NCI-H774 (cell line): ENCODE data around the gene PAX8.

Experiments used
- DNase-seq: peaks from one replicate; lab custom pipeline; 2025; lab: John Stamatoyannopoulos, UW

The PAX8 gene

DNA sequence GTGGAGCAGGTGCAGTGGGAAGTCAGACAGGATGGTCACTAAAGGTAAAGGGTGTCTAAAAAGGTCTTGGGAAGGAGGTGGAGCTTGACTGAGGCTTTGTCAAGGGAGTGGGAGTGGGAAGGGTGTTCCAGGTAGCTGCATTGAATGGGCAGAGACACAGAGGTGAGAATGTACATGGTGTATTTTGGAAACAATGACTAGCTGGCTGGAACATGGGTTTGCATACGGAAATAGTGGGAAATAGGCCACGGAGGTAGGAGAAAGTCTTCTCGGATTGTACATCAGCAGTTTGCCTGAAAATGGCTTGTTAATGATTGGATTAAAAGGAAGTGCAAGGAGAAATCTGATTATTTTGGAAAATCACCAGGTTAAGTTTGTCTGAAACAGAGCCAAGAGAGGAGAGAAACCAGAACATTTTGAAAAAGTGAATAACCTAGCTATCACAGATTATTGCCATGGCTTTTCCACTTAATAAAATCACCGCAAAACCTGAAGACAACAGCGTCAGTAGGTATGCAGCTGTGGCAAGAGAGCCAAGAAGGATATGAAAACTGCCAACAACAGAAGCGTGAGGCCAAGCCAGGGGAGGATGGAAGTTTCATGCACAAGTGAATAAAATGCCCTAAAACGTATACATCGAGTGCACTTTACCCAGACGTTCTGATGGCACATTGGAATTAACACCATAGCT is 13.9 kb downstream of the PAX8 start:
- no peak for DNase-seq

DNA sequence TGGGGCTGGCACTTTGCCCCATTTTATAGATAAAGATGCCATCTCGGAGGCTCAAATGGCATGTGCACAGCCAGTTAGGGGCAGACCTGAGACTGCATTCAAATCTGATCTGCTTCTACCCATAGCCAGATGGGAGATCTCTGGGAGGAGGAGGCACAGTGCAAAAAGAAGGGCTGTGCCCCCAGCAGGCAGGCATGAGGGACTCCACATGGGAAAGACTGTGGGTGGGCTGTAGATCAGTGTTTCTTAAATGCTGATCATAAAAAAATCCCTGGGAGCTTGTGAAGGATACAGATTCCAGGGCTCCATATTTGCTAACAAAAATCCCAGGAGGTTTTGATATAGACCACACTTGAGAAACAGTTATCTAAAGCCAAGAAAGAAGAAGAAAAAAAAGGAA is 15.2 kb downstream of the PAX8 start:
- no peak for DNase-seq

DNA sequence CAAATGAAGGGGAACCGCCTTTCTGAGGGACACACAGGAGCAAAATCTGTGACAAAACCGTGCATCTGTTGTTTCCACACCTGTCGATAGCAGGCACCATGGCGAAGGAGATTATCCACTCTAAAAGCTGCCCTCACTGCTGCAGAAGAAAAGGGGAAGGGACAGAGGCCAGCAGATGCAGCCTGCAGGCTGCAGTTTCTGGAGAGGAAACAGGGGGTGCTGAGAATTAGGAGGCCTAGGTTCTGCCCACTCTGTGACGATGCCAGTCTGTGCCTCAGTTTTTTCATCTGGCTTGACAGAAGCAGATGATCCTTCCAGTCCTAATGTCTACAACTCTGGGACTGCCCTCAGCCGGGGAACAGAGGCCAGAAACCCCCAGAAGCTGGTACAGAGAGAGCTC is 17.7 kb downstream of the PAX8 start:
- no peak for DNase-seq

DNA sequence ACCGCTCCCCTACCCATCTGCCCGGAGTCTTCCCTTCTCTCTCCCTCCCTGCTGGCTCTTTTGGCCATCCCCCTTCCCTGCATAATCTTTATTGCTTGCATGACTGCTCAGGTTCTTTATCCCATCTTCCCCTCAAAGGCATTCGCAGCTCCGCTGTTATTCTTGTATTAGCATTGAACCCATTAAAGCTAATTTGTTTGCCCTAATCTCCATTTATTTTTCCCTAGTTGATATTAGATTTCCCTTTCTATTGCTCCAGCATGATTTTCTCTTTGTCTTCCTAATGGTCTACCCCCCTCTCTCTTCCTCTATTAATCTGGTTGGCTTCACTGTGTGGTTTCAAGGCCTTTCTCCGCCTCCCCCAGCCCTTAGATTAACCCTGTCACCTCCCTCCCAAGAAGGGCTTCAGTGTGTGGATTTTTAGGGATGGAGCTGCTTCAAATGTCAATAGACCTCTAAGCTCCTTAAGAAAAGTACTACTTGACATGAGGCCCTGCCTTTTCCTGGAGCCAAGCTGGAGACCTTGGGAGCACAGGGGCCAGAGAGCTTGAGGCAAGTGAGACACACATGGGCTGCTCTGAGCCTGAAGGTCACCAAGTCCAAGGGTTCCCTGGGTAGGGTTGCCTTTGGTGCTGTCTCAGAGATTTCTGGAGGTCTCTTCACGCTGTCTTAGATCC is 20.1 kb downstream of the PAX8 start:
- DNase-seq, result no peak

DNA sequence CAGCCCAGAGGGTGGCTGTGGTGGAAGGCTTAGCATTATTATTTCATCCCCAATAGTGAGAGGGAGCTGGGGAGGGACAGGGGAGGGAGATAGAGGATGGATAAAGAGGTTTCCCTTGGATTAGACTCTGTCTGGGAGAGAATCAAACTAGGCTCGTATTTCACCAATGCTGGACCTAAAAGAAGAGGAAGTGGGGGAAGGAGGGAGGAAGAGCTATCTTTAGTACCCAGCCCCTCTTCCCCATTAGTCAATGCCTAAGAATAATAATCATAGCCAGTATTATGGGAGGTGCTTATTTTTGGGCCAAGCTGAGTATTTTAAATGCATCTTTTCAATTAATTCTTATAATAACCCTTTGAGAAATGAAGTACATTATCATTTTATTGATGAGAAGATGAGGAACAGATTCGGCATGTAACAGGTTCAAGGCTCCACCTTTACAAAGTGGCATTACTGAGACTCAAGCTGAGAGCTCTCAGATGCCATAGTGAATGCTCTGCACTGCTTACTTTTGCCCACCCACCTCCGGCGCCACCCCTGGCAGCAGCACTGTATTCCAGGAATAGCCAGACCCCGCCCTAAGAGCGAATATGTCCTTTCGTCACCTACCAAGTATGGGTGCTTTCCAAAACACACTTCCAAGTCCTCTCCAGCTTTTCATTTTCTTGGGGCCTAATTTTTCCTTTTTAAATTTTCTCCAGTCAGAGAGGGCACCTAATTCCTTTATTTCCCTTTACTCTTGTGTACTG is 21.0 kb downstream of the PAX8 start:
- no peak for DNase-seq

DNA sequence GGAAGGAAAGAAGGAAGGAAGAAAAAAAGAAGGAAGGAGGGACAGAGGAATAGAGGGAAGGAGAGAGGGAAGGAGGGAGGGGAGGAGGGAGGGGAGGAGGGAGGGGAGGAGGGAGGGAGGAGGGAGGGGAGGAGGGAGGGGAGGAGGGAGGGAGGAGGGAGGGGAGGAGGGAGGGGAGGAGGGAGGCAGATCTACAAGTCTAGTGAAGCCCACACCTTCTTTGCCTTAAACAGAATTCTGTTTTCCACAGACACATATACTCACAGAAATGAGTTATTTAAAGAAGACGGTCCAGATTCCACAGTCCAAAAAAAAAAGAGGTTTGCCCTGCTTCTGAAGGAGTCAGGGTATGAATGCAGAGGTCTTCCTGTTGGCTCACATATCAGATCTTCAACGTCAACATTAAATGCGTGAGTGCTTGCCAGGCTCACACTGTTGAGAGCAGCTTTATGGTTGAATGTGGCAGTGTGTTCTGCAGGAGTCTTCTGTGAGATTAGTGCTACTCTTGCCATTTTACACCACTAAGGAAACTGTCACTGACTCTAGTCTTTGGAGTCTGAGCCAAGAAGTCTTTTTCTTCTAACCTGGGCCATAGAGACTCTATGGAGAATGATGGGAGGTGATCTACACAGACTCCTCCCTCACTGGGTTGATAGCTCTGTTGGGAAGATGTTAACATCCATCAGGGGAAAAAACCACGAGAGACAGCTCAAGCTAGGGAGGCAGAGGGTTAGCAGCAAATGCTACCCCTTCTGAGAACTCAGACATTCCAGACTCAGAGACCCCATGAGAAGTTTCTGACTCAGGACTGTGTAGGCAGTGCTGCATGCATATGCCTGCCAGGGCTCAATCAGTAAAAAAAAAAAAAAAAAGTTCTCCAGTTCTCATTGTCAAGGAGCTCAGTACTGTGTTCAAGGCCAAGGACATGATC is 23.3 kb downstream of the PAX8 start:
- no peak for DNase-seq

DNA sequence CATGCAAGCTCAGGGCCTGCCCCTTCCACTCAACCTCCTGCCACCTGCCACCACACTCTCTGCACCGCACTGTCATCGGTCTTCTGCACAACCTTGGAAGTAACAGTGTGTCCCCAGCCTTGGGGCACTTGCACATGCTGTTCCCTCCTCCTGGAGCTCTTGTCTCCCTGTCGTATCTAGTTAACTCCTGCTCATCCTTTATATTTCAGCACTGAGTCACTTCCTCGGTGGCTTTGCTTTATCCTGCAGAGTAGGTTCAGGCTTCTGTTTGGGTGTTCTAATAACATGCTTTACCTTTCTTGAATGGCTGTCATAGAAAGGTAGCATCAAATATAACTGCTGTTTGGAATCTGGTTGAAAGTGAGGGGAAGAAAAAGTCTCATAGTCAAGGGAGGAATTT is 25.3 kb downstream of the PAX8 start:
- DNase-seq, result no peak

DNA sequence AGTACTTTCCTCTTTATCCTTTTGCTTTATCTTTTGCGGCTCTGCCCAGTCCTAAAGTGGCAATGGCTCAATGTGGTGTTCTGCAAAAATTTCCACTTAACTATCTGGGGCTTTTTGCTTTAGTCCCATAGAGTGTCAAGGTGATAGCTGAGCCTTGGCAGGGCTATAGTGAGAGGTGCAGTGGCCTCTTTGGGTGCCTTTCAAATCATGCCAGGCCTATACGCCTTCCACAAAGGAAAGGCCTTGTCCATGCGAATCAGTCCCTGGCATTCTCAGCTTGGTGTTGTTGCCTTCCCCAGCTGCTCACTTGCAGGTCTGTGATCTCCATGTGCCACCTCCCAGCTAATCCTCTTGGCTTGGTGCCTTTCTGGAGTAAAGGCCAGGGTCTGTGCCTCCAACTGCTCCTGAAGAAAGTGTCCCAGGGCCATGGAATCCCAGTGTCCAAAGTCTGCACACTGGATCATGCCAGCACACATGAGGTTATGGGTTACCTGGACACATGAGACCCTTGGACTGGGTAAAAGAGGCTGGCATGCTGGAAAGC is 26.6 kb downstream of the PAX8 start:
- DNase-seq, result no peak

DNA sequence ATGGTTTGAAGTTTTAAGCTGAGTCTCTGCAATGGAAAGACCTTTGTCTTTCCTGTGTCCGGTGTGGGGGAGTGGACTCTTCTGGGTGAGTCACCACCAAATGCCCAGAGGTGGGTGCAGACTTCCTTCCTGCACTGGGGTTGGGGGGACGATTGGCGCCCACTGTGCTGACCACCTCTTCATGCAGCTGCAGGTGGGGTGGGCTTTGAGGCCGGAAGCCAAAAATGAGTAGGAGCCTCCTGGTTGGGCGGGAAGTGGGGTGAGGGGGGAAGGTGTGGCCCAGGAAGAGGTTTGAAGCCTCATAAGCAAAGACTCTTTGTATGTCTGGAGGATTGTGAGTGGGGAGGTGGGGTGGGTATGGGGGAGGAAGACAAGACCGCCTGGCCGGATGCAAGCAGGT is 27.6 kb downstream of the PAX8 start:
- DNase-seq, result no peak

DNA sequence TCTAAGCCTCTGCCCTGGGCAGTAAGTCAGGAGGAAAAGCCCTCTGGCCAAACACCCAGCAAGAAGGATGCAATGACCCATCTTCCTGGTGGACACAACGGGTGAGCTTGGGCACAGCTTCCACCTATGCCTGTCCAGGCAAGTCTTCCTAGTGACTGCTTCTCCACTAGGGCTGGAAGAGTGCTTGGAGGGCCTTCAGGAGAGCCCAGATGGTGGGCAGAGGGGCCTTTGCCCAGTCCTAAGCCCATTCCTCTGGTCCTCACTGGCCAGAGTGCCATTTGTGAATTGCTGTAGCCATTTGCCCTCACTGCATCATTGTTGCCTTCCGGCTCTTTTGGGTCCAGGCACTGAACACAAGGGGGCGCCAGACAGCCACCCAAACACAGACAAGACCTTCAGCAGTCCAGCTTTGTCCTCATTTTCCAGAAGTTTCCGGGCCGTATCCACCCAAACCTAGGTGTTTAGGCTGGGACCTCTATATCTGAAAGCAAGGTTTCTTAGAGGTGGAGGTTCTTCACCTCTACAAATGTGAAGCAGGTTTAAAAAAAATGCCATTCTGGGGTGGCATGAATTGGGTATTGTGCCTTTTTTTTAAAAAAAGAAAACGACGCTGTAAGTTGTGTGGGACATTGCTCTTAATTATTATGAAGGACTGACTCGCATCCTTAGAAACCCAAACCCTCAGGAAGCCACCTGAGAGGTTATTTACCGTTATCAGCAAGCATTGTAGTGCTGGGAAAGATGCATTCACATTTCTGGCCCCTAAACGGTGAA is 29.5 kb downstream of the PAX8 start:
- DNase-seq, result peak; percentile 61

DNA sequence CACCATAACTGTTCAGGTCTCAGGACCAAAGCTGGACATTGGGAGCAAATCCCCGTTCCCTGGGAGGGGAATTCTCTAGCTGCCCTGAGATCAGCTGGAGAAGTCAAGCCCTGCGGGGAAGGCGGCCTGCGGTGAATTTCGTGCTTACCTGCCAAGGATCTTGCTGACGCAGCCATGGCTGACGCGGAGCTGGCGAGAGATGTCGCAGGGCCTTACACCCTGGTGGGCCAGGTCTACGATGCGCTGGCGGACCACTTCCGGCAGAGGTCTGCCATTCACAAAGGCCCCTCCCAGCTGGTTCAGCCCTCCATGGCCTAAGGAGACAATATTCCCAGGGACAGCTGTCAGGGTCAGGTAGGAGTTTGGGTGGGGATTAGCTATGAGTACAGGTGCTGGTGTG is 32.1 kb downstream of the PAX8 start:
- no peak for DNase-seq

DNA sequence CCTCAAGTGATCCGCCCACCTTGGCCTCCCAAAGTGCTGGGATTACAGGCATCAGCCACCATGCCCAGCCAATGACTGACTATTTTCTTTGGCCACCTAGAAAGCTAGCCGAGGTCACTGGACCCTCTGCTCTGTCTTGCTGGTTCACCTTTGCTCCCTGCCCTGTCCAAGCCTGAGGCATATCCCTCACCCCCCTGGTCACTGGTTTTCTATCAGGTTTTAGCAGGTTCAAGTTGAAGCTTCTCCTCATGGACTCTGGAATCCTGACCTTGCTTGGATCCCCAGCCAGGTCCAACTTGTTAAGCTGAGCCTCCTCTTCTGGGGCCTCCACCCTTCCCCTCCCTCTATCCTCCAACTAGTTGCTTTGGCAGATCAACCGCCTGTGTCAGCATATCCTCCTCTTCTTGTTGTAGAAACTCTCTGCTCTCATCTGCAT is 33.4 kb downstream of the PAX8 start:
- DNase-seq, result no peak

DNA sequence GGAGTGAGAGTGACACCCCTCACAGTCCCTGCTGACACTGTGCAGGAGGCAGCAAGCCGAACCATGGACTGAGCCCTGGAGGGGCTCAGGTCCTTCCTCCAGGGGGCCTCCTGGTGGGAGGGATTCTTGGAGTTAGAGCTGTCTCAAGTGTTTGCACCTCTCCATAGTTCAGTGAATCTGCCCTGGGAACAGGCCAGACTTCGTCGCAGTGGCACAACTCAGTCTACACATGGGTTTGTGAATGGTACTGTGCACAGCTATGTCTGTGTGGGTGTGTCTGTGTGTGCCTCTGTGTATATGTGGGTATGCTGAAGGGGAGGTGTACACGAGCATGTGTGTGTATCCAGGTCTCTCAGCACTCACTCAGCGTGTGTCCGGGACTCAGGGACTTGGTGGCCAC is 36.4 kb downstream of the PAX8 start:
- no peak for DNase-seq

DNA sequence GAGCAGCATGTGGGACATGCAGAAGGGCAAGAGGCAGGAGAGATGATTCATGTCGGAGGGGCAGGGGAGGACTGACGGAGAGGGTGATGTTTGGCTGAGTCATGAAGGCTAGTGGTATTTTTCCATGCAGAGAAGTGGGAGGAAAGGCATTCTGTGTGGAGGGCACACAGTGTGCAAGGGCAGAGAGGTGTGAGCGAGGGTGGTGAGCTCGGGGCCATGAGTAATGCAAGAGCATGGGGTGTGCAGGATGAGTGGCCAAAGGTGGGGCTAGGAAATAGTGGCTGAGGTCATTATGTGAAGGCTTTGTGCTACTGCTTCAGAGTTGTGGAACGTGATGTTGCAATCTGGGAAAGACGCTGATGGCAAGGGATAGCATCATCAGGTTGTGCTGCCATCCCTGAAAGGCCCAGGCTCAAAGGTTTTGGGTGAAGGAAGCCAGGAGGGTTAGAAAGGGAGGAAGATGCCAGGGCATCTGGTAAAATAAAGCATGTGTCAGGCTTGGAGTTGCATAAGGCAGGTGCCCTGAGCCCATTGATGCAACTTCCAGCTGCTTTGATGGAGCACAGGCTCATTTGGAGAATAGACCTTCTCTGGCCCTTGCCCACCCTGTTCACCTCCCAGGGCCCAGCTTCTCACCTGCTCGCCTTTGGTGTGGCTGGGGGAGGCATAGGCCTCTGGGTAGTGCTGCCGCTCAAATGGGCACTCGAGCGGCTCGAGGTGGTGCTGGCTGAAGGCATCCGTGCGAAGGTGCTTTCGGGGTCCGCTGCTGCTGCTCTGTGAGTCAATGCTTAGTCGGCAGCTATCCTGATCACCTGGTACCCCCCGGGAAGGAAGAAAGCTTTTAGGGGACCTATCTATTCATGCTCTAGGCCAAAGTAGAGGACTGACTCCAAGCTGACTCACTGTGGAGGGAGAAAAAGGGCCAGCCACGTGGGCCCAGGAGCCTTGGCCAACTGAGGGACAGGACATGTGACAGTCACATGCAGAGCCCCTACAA is 37.5 kb downstream of the PAX8 start:
- no peak for DNase-seq

DNA sequence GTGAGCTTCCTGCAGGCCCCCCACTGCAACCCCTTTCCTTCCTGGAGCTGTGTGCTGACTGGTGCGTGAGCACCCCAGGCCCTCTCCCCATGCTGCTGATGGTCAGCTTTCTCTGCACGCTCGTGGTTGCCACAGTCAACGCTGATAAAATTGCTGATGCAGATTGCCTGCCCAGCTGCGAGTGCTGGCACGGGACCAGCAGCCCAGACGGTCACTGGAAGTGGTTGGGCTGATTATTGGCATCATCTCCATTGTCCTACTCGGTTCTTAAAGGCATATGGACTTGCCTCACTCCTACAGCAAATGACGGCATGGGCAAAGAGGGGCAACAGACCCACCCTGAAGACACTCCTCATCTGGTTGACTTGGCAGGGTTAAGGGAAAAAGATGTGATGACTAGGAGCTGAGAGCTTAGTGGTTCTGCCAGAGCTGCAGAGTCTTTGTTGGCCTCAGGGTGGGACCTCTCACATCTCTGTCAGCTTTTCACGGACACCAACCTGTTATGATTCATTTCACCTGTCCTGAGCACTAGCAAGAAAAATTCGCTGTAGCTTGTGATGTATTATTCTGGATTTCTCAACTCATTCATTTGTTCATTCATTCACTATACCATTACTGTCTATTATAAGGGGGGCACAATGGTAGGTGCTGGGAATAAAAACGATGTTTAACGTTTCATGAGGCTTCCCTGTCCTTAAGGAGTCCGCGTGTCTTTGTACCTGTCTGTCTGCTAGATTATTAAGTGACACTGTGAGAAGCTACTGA is 38.4 kb downstream of the PAX8 start:
- DNase-seq, result peak; percentile 77

DNA sequence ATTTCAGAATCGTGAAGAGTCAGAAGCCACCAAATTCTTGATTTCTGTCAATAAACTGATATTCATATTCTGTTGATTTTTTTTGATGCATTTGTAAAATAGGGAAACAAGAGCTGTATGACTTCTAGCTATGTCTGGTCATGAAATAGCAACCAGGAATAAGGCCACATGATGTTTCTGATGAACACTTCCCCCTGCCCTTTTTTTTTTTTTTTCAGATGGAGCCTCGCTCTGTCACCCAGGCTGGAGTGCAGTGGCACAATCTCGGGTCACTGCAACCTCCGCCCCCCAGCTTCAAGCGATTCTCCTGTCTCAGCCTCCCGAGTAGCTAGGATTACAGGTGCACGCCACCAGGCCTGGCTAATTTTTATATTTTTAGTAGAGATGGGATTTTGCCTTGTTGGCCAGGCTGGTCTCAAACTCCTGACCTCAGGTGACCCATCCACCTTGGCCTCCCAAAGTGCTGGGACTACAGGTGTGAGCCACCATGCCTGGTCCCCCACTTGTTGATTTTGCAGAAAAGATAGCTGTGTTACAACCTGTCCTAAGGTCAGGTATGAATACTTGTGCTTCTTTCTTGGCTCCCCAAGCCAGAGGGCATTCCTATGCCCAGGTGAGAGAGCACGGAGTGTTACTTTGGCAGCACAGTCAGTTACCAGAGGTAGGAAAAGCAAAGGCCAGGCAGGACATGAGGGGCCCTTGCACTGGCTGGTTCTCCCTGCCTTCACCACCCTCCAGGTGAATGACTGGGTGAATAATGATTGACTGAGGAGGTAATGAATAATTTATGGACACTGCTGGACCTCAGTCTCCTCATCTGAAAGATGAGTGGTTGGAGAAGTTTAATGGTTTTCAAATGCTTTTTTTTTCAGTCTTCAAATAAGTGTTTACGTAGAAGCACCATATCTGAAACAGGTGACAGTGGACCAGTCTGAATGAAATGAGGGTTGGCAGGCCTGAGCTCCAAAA is 39.6 kb downstream of the PAX8 start:
- DNase-seq, result no peak

DNA sequence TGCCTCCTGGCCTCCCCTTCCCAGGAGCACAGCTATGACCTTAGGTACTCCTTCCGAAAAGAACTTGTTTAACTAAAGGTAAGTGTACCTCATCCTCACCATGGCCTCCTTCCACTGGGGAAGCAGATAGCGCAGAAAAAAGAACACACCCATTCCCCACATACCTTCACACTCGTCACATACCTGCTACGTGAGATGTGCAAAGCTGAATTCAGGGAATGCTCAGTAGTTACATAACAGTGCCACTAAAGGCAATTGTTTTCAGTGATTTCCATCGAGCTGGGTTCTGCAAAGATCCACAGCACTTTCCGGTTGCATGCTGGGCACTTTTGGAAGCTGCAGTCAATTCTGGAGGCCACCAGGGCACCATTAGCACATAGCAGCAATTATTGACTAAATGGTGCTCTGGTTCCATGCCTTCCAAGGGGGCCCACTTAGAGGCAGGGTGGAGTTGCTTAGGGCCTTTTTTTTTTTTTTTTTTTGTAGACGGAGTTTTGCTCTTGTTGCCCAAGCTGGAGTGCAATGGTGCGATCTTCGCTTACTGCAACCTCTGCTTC is 41.0 kb downstream of the PAX8 start:
- no peak for DNase-seq
